HL-60/S4 treated with retinoic acid at 250 ng/mL for 4 days and 3 days (cell line): Measurements from ENCODE around the gene KRTAP19-1.
"Not testable (repeated sequence)": the region's sequence is repeated elsewhere in the genome, so short reads cannot be mapped to it uniquely, and the experiment has no call there.

Experiments used
- in situ Hi-C: fragments of 300-500 bp; cut with MboI; formaldehyde crosslinking; loops from 2 replicates; pipeline ENCODE4 v1.7.0; 2022; ENCODE audit warnings: low sequenced_read_pairs

KRTAP19-1 gene

GRCh38 chr21:30480145-30480544 lies at the start of gene KRTAP19-1:
KRTAP19-1 (minus strand) TSS chr21:30480367; CDS start chr21:30480317, 50 bp downstream.
- in situ Hi-C loops = no loop called here

- in situ Hi-C loops = no loop called here
Measured at GRCh38 chr21:30518876-30519275, 38.7 kb upstream of the KRTAP19-1 start.

GRCh38 chr21:30515681-30516080 lies 35.5 kb upstream of the KRTAP19-1 start:
- in situ Hi-C loops = no loop called here

GRCh38 chr21:30505621-30506205 lies 25.5 kb upstream of the KRTAP19-1 start:
- in situ Hi-C loops = not testable (repeated sequence)

- in situ Hi-C loops = no loop called here
Measured at GRCh38 chr21:30502041-30502440, 21.9 kb upstream of the KRTAP19-1 start, which contains the start of gene KRTAP19-5. KRTAP19-5 (minus strand) TSS chr21:30502141; CDS start chr21:30502090, 51 bp downstream.

- in situ Hi-C loops = no loop called here
Measured at GRCh38 chr21:30497065-30497464, 16.9 kb upstream of the KRTAP19-1 start, which contains the start of gene KRTAP19-4. KRTAP19-4 (minus strand) TSS chr21:30497165; CDS start chr21:30497110, 55 bp downstream.

GRCh38 chr21:30491963-30492428 lies 11.8 kb upstream of the KRTAP19-1 start, which contains the start of gene KRTAP19-3:
KRTAP19-3 (minus strand) TSS chr21:30492013; CDS start chr21:30491957, 56 bp downstream.
- in situ Hi-C loops = no loop called here

GRCh38 chr21:30487336-30487735 lies 7.2 kb upstream of the KRTAP19-1 start, which contains the start of gene KRTAP19-2:
KRTAP19-2 (minus strand) TSS chr21:30487436; CDS start chr21:30487348, 88 bp downstream.
- in situ Hi-C loops = no loop called here

GRCh38 chr21:30486180-30486579 lies 6.0 kb upstream of the KRTAP19-1 start:
- in situ Hi-C loops = no loop called here

GRCh38 chr21:30482130-30482529 lies 2.0 kb upstream of the KRTAP19-1 start:
- in situ Hi-C loops = no loop called here

GRCh38 chr21:30479259-30479658 lies 908 bp downstream of the KRTAP19-1 start:
- in situ Hi-C loops = no loop called here

GRCh38 chr21:30478004-30478403 lies 2.2 kb downstream of the KRTAP19-1 start:
- in situ Hi-C loops = no loop called here

GRCh38 chr21:30468900-30469714 lies 11.1 kb downstream of the KRTAP19-1 start:
- in situ Hi-C loops = no loop called here

GRCh38 chr21:30463713-30464112 lies 16.5 kb downstream of the KRTAP19-1 start:
- in situ Hi-C loops = no loop called here

GRCh38 chr21:30448514-30448913 lies 31.7 kb downstream of the KRTAP19-1 start:
- in situ Hi-C loops = no loop called here

- in situ Hi-C loops = no loop called here
Measured at GRCh38 chr21:30447056-30447455, 33.1 kb downstream of the KRTAP19-1 start.

GRCh38 chr21:30444204-30444603 lies 36.0 kb downstream of the KRTAP19-1 start:
- in situ Hi-C loops = no loop called here

- in situ Hi-C loops = no loop called here
Measured at GRCh38 chr21:30443226-30443625, 36.9 kb downstream of the KRTAP19-1 start.

- in situ Hi-C loops = no loop called here
Measured at GRCh38 chr21:30439975-30440374, 40.2 kb downstream of the KRTAP19-1 start, which contains the start of gene KRTAP15-1. KRTAP15-1 (plus strand) TSS chr21:30440275; CDS start chr21:30440328, 53 bp downstream.

- in situ Hi-C loops = no loop called here
Measured at GRCh38 chr21:30437010-30437565, 43.1 kb downstream of the KRTAP19-1 start.

- in situ Hi-C loops = no loop called here
Measured at GRCh38 chr21:30434033-30434631, 46.0 kb downstream of the KRTAP19-1 start.
